Spleen (tissue), 7 donors: ENCODE data around the gene ADCY2.

Source experiments
- CTCF ChIP-seq, 11 experiments: fragments of 200-600 bp in 7 of 11; fragments of 450-650 bp in 4 of 11; sonication (generic) in 4 of 11; IDR thresholded peaks in 8 of 11; conservative IDR thresholded peaks in 3 of 11; 1 replicate in 7 of 11; 2 replicates in 4 of 11; pipeline versions ENCODE4 v1.4.0 to v1.8.0; 2016 to 2021; ENCODE audit warnings: antibody characterized with exemption in 11 of 11, inconsistent platforms in 4 of 11, mild to moderate bottlenecking in 1 of 11
- POLR2A ChIP-seq, 3 donors: fragments of 450-650 bp; IDR thresholded peaks; one replicate each; pipeline ENCODE4 v1.5.1; 2017; ENCODE audit warnings: antibody characterized with exemption in 3 of 3, mild to moderate bottlenecking in 1 of 3
- POLR2AphosphoS5 ChIP-seq, 3 donors: sonication (generic); formaldehyde crosslinking; IDR thresholded peaks; one replicate each; pipeline ENCODE4 v1.5.1; 2017; ENCODE audit warnings: antibody characterized with exemption in 3 of 3
- donor health status: DM: no; HTN: no; CAD: no; lungs with moderate emphysema.
- donor health status: DM: no; HTN: no; CAD: no.
- donor health status: DM: no; HTN: no; CAD: no.

DNA sequence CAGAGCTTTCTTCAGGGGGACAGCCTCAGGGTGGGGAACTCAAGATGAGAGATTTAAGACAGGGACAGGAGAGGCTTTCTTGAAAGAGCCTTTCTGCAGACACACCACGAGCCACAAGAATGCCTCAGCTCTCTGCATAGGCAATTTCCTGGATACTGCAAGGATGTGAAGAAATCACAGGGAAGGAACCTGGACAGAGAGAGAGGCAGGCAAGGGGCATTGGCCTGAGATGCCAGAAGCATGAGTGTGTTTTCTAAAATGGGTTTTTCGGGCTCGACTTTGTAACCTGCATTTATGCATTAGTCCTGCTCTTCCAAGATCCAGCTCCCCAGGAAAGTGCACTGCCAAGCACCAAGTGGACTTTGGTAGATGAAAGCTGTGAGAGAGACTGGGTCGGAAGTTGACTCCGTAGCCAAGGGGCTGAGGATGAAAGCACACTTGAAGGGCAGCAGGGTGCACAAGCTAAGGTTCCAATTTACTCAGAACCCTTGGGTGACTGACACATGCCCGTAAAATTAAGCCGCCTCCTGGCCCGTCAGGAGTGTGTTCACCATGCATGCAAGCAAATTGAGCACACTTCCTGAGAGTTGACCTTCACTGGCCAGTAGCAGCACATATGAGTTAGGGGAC, 364.1 kb downstream of the ADCY2 start:
- TF ChIP-seq CTCF (IDR thresholded peaks at IDR 0.05 in 8 of 11, conservative IDR thresholded peaks at IDR 0.05 in 3 of 11) (no peak), POLR2A (IDR thresholded peaks at IDR 0.05) (no peak), POLR2AphosphoS5 (IDR thresholded peaks at IDR 0.05) (no peak)
